ENCODE measurements around the gene LRMDA.

The LRMDA gene

DNA sequence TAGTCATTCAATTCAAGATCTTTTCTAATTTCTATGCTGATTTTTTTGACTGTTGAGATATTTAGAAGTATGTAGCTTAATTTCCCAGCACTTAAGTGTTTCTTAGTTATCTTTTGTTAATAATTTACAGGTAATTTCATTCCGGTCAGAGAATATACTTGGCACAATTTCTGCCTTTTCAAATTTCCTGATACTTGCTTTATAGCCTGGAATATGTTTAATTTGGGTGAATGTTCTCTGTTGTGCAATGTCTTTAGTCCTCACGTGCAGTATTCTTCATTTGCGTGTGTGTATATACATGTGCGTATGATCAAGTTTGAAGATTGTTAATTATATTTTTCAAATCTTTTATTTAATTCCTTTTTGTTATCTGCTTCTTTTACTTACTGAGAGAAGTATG, 989.3 kb downstream of the LRMDA start:
- in situ Hi-C loops (cut with HindIII; ENCODE audit: low pct_ligation_motif_present, low pct_unique_long_range_greater_than_20kb, low sequenced_read_pairs), result no loop called here
- no peak for DNase-seq

DNA sequence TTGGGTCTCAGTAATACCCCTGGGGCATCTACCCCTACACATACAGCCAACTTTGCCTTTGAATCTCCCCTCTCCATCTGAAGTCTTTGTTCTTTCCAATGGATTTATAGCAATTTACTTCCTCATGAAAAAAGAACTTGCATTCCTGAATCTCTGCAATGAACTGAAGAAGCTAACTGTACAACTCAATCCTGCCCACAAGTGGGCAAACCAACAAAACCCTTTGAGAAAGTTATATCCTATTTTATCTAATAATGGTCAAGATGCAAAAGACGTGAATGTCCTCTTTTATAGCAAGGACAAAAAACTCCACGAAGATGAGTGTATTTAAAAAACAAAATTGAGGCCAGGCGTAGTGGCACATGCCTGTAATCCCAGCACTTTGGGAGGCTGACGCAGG, 991.3 kb downstream of the LRMDA start:
- no peak for DNase-seq
- in situ Hi-C loops (cut with HindIII; ENCODE audit: low pct_ligation_motif_present, low pct_unique_long_range_greater_than_20kb, low sequenced_read_pairs), result no loop called here

DNA sequence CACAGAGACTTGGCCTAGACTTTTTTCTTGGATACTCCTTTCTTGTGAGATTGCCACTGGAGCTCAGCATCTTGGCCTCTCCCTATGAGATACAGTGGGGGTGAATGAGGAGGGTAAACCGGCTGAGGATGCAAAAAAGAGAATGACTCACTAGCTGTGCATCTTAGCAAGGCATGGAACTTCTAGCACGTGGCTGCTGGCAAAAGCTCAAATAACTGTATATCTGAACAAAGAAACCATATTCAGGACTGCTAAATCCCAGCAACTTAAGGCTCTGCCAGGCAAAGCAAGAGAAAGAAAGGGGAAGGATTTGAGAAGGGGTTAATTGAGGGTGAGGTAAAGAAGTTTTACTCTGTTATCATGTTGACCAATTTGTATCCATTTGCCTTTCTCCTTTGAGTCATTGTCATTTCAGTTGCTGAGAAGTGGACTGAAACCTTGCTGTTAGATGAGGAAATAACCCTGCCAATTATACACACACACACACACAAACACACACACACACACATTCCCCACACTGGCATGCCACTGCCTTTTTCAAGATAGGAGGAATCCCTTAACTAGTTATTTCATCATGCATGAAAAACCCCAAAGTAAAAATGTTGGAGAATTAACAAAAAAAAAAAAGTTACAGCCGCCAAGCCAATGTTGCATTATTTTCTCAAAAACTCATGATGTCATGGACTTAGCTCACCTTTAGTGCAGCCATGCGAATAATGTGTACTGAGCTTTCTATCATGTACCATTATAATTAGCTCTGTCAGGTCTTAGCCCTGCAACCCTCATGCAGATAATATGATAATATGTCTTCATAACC, 997.3 kb downstream of the LRMDA start:
- in situ Hi-C loops (cut with HindIII; ENCODE audit: low pct_ligation_motif_present, low pct_unique_long_range_greater_than_20kb, low sequenced_read_pairs), result no loop called here
- DNase-seq, result peak; percentile 78

DNA sequence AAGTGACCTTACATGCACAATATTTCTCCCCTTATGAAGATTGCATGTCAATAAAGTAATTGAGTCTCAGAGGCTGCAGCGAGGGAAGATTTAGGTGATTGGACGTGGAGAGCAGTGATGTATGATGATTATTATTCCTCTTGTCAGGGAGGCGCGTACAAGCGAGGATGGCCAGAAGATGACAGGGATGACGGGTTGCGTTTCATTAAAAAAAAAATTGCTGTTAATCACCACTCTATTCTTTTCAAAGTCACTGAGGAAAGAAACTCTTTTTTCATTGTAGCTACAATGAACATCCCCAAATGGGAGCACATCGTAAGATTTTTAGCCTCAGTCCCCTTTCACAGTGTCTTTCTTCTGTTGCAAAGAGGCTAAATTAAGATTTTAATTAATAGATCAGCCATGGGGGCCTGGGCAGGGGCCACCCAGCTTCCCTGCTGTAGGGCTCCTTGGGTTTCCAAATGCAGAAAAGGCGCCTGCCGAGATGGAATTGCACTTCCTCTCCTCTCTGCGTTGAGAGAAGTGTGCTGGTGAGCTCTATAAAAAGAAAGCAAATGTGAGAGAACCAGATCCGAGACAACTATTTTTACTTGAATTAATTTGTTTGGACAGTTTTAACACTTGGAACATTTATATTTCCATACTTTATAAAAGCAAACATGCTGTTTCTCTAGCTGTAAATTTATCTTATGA, 998.1 kb downstream of the LRMDA start:
- in situ Hi-C loops (cut with HindIII; ENCODE audit: low pct_ligation_motif_present, low pct_unique_long_range_greater_than_20kb, low sequenced_read_pairs), result no loop called here
- DNase-seq, result peak; percentile 48

DNA sequence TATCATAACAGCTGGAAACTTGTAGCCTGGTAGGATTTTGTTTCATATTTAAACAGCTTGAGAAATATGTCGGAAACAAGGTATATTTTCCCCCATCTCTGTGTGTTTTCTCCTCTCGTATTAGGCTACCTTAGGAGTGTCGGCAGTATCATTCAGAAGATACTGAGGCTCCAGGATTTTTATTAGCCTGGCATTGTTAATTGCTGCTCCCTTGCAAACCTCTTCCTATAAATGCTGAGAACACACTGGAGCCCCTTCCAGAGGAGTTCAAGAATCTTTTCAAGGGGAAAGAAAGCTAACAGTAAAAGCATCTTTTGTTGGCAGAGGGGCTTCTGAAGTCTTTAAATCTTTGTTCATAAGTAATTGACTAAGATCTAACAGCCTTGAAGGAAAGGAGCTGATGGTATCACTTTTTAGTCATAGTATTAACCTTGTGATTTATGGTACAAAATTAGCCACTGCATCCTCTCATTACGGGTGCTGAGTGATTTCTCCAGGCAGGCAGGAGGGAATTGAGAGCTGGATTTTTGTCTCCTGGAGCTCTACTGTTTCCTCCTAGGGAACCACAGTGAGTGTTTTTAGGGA, 998.7 kb downstream of the LRMDA start:
- in situ Hi-C loops (cut with HindIII; ENCODE audit: low pct_ligation_motif_present, low pct_unique_long_range_greater_than_20kb, low sequenced_read_pairs), result no loop called here
- peak; percentile 25 for DNase-seq

DNA sequence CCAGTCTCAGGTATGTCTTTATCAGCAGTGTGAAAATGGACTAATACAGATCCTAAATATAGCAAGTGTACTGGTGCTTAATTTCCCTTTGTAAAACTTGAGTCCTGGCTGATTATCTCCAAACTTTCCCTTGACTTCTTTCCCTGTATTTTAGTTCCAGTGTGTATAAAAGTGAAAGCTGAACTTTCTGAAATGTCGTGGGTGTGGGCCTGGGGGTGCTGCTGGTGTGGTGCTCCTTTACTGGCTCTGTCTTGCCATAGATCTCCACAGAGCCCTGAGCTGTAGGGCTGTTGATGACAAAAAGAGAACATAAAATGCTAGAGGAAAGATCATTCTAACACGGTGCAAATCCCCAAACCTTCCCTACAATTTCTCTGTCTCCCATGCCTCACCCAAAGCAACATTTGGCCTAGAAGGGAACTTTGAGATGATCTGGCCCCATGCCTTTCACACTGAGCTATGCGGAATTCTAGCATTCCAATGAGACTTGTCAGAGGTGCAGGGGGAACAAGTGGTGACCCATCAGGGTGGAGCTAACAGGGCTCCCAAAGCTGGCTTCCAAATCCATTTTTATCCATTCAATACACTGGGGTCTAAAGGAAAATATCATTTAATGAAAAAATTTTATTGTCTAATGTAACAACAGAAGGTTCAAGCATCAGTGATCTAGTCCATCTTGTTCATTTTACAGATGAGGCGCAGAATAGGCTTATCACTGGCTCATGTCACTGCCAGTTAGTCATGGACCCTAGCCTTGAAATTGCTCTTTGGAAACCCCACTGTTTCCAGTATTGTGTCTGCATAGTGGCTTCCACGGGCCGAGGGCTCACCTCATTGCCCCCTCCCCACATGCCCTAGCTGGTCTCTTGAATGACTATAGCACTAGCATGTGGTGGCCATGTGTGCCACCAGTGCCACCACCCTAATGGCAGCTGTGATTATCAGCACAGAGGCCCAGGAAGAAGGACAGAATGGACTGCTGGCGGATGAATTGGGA, 1000.9 kb downstream of the LRMDA start:
- in situ Hi-C loops (cut with HindIII; ENCODE audit: low pct_ligation_motif_present, low pct_unique_long_range_greater_than_20kb, low sequenced_read_pairs), result no loop called here
- peak; percentile 93 for DNase-seq

DNA sequence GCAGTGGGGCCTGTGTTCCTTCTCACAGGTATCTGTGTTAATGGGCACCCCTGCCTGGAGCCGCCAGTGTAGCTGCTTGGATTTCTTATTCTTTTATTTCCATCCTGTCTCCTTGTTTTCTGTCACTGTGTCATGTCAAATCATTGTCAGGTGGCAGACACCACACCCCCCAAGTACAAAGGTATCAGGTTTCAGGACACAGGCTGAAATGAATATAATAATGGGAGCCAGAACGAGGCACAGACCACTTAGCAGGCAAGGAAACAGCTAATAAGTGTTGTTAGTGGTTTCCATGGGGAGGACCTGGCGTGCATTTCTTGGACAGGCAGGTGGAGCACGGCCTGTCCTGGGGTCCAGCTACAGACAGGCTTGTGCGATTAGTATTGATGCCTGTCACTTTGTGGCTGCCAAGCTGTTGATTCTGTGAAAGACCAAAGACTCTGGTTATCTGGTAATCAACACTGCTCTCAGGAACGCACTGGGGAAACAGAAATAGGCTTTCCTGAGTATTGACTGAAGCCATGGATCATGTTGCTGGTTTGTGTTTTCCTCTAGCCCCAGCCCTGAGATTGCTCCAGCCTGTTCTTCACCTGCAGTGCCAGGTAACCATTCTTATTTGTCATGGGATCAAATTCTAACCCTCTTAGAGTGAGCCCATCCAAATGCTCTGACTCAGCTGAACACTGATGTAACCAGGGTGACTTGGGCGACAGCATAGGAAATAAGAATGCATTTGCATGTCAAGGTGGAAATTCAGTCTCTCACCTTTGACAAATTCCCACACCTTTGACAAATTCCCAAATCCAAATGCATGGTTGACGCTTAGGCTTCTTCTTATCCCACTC, 1002.0 kb downstream of the LRMDA start:
- no peak for DNase-seq
- in situ Hi-C loops (cut with HindIII; ENCODE audit: low pct_ligation_motif_present, low pct_unique_long_range_greater_than_20kb, low sequenced_read_pairs), result no loop called here

DNA sequence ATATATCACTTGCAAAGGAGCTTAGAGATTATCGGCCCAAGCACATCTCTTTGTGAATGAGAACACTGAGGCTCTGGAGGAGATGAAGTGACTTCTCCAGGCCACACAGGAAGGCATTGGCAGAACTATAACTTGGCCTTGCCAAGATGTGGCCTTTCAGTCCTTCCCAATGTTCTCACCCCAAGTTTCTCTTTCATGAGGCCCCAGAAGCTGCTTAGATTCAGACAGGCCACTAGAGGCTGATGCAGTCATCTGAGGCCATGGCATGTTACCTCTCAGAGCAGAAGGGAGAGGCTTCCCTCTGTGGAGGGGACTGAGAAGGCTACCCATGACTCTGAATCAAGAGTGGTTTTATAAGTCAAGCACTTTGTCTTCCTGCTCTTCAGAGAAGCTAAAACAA, 1003.7 kb downstream of the LRMDA start:
- in situ Hi-C loops (cut with HindIII; ENCODE audit: low pct_ligation_motif_present, low pct_unique_long_range_greater_than_20kb, low sequenced_read_pairs), result no loop called here
- no peak for DNase-seq

DNA sequence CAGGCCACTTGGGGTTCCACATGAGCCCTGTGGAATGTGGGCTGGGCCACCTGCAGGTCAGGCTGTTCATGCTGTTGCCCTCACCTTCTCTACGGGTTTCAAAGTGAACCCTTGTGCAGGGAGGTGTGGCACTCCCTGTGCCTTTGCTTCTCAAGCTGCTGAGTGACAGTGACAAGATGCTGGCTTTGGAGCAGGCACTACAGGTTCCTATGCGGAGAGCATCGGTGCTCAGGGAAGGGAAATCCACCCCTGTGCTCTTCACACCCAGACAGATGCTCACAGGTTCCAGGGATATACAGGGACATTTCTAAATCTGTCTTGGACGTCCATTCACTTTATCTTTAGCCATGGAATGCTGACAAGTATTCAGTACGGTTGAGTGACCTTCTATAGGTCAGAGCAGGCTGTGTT, 1005.0 kb downstream of the LRMDA start:
- no peak for DNase-seq
- in situ Hi-C loops (cut with HindIII; ENCODE audit: low pct_ligation_motif_present, low pct_unique_long_range_greater_than_20kb, low sequenced_read_pairs), result no loop called here

DNA sequence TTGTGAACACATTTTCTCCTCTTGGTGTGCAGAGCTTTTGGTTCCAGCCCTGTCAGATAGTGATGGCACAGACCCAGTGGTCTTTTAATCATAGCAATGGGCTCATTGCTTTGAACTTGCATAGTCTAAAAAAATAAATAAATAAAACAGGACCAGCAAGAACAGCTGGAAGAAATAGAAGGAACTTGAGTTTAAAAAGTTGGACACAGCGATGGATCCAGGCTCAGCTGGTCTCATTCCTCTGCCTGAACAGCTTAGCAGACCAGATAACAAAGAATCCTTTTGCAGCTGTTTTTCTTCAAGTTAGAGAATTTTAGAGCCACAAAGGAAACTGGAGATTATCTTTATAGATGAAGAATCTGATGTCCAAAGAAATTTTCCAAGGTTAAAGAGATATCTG, 1005.6 kb downstream of the LRMDA start:
- DNase-seq, result no peak
- in situ Hi-C loops (cut with HindIII; ENCODE audit: low pct_ligation_motif_present, low pct_unique_long_range_greater_than_20kb, low sequenced_read_pairs), result no loop called here

DNA sequence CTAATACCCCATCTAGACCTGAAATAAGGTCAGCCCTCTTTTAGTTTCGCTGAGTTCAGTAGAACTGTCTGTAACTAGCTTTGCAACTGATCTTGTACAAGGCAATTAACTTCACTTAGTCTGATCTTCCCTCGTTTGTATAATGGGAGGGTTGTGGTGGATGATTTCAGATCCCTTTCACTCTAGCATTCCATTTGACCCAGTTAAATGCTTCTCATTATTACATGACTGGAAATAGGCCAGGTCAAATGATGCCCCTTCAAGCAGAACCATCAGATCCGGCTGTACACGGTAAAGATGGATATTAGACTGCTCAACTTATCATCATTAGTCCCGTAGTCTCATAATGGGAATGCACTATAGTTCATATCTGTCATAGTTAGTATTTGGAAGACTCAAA, 1009.0 kb downstream of the LRMDA start:
- no peak for DNase-seq
- in situ Hi-C loops (cut with HindIII; ENCODE audit: low pct_ligation_motif_present, low pct_unique_long_range_greater_than_20kb, low sequenced_read_pairs), result no loop called here

DNA sequence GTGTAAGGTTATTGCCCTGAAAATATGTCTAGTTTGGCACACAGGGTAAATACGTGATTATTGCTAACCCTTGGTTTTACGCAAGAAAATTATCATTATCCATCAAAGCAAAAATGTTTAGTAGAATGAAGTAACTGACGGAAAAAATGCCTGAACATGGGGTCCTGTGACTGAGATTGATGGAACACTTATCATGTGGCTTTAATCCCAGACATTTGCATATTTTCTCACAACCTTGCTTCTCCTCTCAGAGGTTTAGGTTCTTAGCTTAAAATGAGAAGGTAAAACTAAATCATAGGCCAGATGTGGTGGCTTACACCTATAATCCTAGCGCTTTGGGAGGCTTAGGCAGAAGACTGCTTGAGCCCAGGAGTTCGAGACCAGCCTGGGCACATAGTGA, 1010.7 kb downstream of the LRMDA start:
- DNase-seq, result no peak
- in situ Hi-C loops (cut with HindIII; ENCODE audit: low pct_ligation_motif_present, low pct_unique_long_range_greater_than_20kb, low sequenced_read_pairs), result no loop called here

DNA sequence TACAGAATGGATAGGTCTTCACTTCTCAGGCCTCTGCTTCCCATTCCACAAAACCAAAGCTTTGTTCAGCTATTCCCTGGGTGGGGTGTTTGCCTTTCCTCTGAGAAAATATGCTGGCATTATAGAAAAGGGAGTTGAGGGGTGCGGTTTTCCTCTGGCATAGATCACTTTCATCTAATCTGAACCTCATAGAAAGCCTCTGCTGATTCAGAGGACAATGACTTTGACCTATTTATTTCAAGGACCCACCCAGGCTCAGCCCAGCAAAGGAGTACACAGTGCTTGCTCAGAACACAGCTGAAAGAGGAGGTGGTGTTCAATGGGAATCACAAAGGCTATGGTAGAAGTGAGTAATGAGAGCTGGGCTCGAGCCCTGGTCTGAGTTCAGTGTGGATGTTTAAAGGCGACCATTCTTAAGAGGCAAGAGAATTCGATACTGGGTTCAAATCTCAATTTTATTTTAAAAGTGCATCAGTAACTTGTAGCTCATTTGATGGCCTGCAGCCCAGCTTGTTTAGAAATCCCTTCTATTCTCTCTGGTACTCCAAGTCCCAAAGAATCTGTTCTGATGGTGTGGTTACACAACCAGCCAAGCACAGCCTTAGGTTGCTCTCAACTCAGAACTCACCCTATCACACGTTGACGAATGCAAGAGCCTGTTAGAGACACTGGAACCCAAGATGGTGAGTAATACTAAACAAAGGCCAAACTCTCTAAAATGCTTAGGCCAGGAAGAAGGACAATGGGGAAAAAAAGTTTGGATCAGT, 1012.8 kb downstream of the LRMDA start:
- in situ Hi-C loops (cut with HindIII; ENCODE audit: low pct_ligation_motif_present, low pct_unique_long_range_greater_than_20kb, low sequenced_read_pairs), result no loop called here
- DNase-seq, result no peak

DNA sequence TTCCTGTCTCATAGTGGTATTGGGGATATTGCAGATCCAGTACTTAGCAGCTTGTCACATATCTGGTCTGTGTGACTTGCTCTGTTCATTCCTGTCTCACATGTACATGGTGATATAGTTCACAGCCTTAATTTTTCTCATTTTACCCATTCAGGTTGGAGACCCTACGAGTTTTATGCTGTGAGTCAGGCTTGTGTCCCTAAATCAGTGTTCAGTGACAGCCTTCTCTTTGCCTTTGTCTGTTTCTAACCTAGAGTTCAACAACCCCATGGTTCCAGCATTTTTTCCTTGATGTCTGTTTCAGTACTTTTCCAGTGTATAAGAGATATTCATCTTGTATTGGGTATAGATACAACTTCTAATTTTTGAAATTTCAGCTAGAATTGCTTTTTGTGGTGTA, 1016.2 kb downstream of the LRMDA start:
- in situ Hi-C loops (cut with HindIII; ENCODE audit: low pct_ligation_motif_present, low pct_unique_long_range_greater_than_20kb, low sequenced_read_pairs), result no loop called here

DNA sequence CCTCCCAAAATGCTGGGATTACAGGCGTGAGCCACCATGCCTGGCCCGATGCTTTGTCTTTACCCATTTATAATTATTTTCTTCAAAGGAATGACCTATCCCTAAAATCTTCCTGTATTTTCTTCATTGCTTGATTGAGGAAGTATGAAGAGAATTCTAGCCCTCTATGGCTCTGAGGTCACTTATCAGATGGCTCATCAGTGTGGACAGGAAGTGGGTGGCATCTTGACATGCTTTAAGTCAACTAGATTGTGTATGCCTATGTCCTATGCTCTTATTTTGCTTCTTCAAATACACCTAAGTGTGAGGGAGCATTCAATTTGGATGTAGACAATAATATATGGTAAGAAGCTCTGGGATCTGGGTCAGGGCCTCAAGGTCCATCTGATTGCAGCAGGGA, 1020.5 kb downstream of the LRMDA start:
- in situ Hi-C loops (cut with HindIII; ENCODE audit: low pct_ligation_motif_present, low pct_unique_long_range_greater_than_20kb, low sequenced_read_pairs), result no loop called here
- DNase-seq, result no peak

More for the DNA sequence above, 1016.2 kb downstream of the LRMDA start:
- DNase-seq, result no peak

DNA sequence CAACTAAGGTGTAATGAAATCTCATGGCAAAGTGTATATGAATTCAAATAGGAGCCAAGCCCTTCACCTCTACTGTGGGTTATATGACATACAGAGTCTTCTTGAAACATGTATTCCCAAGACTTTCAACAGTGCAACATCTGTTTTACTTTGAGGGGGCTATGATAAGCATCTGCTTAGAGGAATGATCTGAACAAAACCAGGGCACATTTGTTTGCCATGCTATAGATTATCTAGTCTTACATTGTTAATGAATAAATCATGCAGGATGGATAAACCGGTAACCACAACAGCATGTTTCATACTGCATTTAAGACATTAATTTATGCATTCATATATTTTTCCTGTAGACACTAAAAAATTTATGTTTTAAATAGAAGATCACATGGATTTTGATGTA, 1021.9 kb downstream of the LRMDA start:
- in situ Hi-C loops (cut with HindIII; ENCODE audit: low pct_ligation_motif_present, low pct_unique_long_range_greater_than_20kb, low sequenced_read_pairs), result no loop called here
- DNase-seq, result no peak

DNA sequence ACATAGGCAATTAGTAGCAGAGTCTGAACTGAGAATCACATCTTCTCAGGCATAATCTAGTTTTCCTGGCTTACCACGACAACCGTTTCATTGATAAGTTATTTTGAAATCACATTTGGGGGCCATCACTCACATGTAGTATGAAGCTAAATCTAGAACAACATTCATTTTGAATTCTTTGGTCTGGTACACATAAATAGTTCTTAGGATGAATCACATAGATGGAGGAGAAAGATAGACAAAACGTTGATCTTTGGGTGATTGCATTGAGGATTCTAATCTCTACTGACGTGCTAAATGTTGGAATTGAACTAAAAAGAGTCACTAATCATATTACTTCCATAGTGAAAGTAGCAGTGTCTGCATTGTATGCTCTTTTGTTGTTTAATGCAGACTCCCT, 1022.6 kb downstream of the LRMDA start:
- DNase-seq, result no peak
- in situ Hi-C loops (cut with HindIII; ENCODE audit: low pct_ligation_motif_present, low pct_unique_long_range_greater_than_20kb, low sequenced_read_pairs), result no loop called here

Data from ACHN (cell line).